A549 (cell line): ENCODE data around the gene MVB12B. TPM values are rescaled to one million over a fixed set of nuclear protein-coding genes. Genes with fewer than 3 reads are reported as not detected.
A peak's percentile ranks its signal among the peaks of the same experiment; 100 is the strongest.

Source experiments
- ATAC-seq, 2 experiments: fragments of 200-7000 bp in 1 of 2; fragments of >200 bp in 1 of 2; cut with Nextera tagmentation in 1 of 2; cut with Tn5 transposase in 1 of 2; 3 replicates each; pipeline versions ENCODE4 v1.8.0 to v1.9.1; 2018 to 2020; ENCODE audit warnings: mild to moderate bottlenecking in 1 of 2, moderate library complexity in 1 of 2
- CTCF ChIA-PET: fragments of 300-600 bp; sonication (Branson Sonifier 250); formaldehyde crosslinking; extraction: SDS; loops from one replicate; lab custom pipeline; 2021; ENCODE audit warnings: antibody characterized with exemption, inconsistent platforms; lab: Yijun Ruan, JAX
- POLR2A ChIA-PET: fragments of 350-600 bp; formaldehyde crosslinking; extraction: SDS; loops from one replicate; lab custom pipeline; 2021; ENCODE audit warnings: antibody characterized with exemption, inconsistent platforms; lab: Yijun Ruan, JAX
- DNase-seq, 2 experiments: peaks; one replicate each; pipeline versions ENCODE4 v3.0.0 to v3.0.0-alpha.2; 2011 to 2016; ENCODE audit warnings: low read depth in 1 of 2, low spot score in 1 of 2
- FAIRE-seq: peaks from 2 replicates; lab custom pipeline; 2011; peaks lifted over from hg19 to GRCh38; lab: Jason Lieb, UNC
- H3K27ac ChIP-seq, 2 experiments: fragments of >200 bp; sonication (Bioruptor Twin); formaldehyde crosslinking; 3 replicates each; pipeline ENCODE4 v1.5.1; 2016 to 2017
- H3K4me1 ChIP-seq: fragments of >200 bp; sonication (Bioruptor Twin); formaldehyde crosslinking; 3 replicates; pipeline ENCODE4 v1.6.1; 2016
- H3K4me2 ChIP-seq: fragments of >200 bp; sonication (Bioruptor Twin); formaldehyde crosslinking; 3 replicates; pipeline ENCODE4 v1.6.1; 2016
- H3K4me3 ChIP-seq: fragments of >200 bp; sonication (Bioruptor Twin); formaldehyde crosslinking; 3 replicates; pipeline ENCODE4 v1.5.1; 2016
- H3K9me3 ChIP-seq: fragments of >200 bp; sonication (Bioruptor Twin); formaldehyde crosslinking; 3 replicates; pipeline ENCODE4 v1.6.1; 2016
- CBX2 ChIP-seq: fragments of 200-600 bp; sonication (generic); IDR thresholded peaks from 2 replicates; pipeline ENCODE4 v1.6.1; 2016; ENCODE audit warnings: low read depth, mild to moderate bottlenecking, borderline replicate concordance
- CBX8 ChIP-seq: fragments of 200-600 bp; sonication (generic); IDR thresholded peaks from 2 replicates; pipeline ENCODE4 v1.6.1; 2016
- CHD2 ChIP-seq: fragments of 150-350 bp; IDR thresholded peaks from 2 replicates; pipeline ENCODE4 v1.6.1; 2014; ENCODE audit warnings: low read length; ENCODE audit not compliant: partially characterized antibody
- CTCF ChIP-seq: fragments of >200 bp; sonication (Bioruptor Twin); formaldehyde crosslinking; IDR thresholded peaks from 3 replicates; pipeline ENCODE4 v1.5.1; 2016
- ELK1 ChIP-seq: fragments of 150-350 bp; IDR thresholded peaks from 2 replicates; pipeline ENCODE4 v1.6.1; 2014; ENCODE audit warnings: low read depth, mild to moderate bottlenecking, low read length
- ESRRA ChIP-seq: fragments of 150-350 bp; IDR thresholded peaks from 2 replicates; pipeline ENCODE4 v1.6.1; 2014; ENCODE audit warnings: mild to moderate bottlenecking, low read length, borderline replicate concordance
- FOSB ChIP-seq: fragments of 250-450 bp; sonication (Bioruptor Pico); IDR thresholded peaks from 2 replicates; pipeline ENCODE4 v1.5.0; 2020; ENCODE audit warnings: mild to moderate bottlenecking, moderate library complexity
- FOXS1 ChIP-seq: fragments of 250-450 bp; sonication (Bioruptor Pico); IDR thresholded peaks from 2 replicates; pipeline ENCODE4 v1.5.0; 2020; ENCODE audit warnings: mild to moderate bottlenecking, moderate library complexity
- GATA3 ChIP-seq: IDR thresholded peaks from 2 replicates; pipeline ENCODE4 v1.6.1; 2012; ENCODE audit warnings: borderline replicate concordance
- HOXB13 ChIP-seq: fragments of 250-450 bp; sonication (Bioruptor Pico); IDR thresholded peaks from 2 replicates; pipeline ENCODE4 v1.5.0; 2020; ENCODE audit warnings: low read depth, mild to moderate bottlenecking, moderate library complexity
- JUNB ChIP-seq: fragments of >200 bp; sonication (Bioruptor Twin); formaldehyde crosslinking; IDR thresholded peaks from 2 replicates; pipeline ENCODE4 v1.6.1; 2016
- MAX ChIP-seq: IDR thresholded peaks from 2 replicates; pipeline ENCODE4 v1.6.1; 2012
- MYC ChIP-seq: IDR thresholded peaks from 2 replicates; pipeline ENCODE4 v1.6.1; 2012; ENCODE audit warnings: mild to moderate bottlenecking, inconsistent platforms, low read length, improper control_type of control experiment, borderline replicate concordance
- NPAS2 ChIP-seq: fragments of 250-450 bp; sonication (Bioruptor Pico); IDR thresholded peaks from 2 replicates; pipeline ENCODE4 v1.8.0; 2022; ENCODE audit warnings: mild to moderate bottlenecking, moderate library complexity, borderline replicate concordance
- NR3C1 ChIP-seq: fragments of >200 bp; sonication (Bioruptor Twin); formaldehyde crosslinking; IDR thresholded peaks from 3 replicates; pipeline ENCODE4 v1.6.1; 2017
- PBX3 ChIP-seq: IDR thresholded peaks from 2 replicates; pipeline ENCODE4 v1.6.1; 2012
- PHF8 ChIP-seq: fragments of 200-600 bp; sonication (generic); IDR thresholded peaks from 2 replicates; pipeline ENCODE4 v1.6.1; 2016; ENCODE audit warnings: low read depth, mild to moderate bottlenecking, antibody characterized with exemption, moderate library complexity, borderline replicate concordance
- RAD21 ChIP-seq, 2 experiments: fragments of >200 bp in 1 of 2; sonication (Bioruptor Twin) in 1 of 2; formaldehyde crosslinking in 1 of 2; IDR thresholded peaks in 1 of 2; conservative IDR thresholded peaks in 1 of 2; 2 replicates in 1 of 2; 3 replicates in 1 of 2; pipeline ENCODE4 v1.6.1; 2012 to 2018; ENCODE audit warnings: inconsistent platforms in 1 of 2
- RCOR1 ChIP-seq: fragments of 150-350 bp; IDR thresholded peaks from 2 replicates; pipeline ENCODE4 v1.6.1; 2014; ENCODE audit warnings: antibody characterized with exemption, low read length, low read depth
- RFX5 ChIP-seq: fragments of 450-650 bp; IDR thresholded peaks from 2 replicates; pipeline ENCODE4 v1.7.1; 2014; ENCODE audit warnings: antibody characterized with exemption, mild to moderate bottlenecking, moderate library complexity
- SREBF2 ChIP-seq: fragments of 450-650 bp; IDR thresholded peaks from 2 replicates; pipeline ENCODE4 v1.6.1; 2014; ENCODE audit warnings: mild to moderate bottlenecking, moderate library complexity
- TFCP2L1 ChIP-seq: fragments of 250-450 bp; sonication (Bioruptor Pico); IDR thresholded peaks from 2 replicates; pipeline ENCODE4 v1.5.0; 2021; ENCODE audit warnings: mild to moderate bottlenecking
- TP53 ChIP-seq: fragments of 250-450 bp; sonication (Bioruptor Pico); IDR thresholded peaks from 2 replicates; pipeline ENCODE4 v1.5.0; 2021; ENCODE audit warnings: mild to moderate bottlenecking, moderate library complexity
- ZFP36 ChIP-seq: fragments of 450-650 bp; IDR thresholded peaks from 2 replicates; pipeline ENCODE4 v1.6.1; 2014; ENCODE audit warnings: borderline replicate concordance; ENCODE audit not compliant: partially characterized antibody
- ZNF302 ChIP-seq: fragments of 250-450 bp; sonication (Bioruptor Pico); IDR thresholded peaks from 2 replicates; pipeline ENCODE4 v1.9.0; 2021; ENCODE audit warnings: inconsistent platforms, mild to moderate bottlenecking, moderate library complexity
- WGBS: methylation state at CpG from one replicate; pipeline ENCODE4 v1.1.6; 2017; ENCODE audit errors: missing lambda C conversion rate; 5-methylcytosine and 5-hydroxymethylcytosine counted together
- polyA plus RNA-seq, 4 experiments: library from polyadenylated mRNA; depleted of rRNA in 3 of 4; stranded (reverse); fragments of >200 nt; fragmentation: RNase III in 1 of 4; extraction: RNeasy Plus Mini Kit Qiagen cat#74134 plus additional on column Dnase treatment in 1 of 4; gene quantifications; 2 replicates in 3 of 4; 3 replicates in 1 of 4; pipeline ENCODE4 v1.2.3, GENCODE V29; 2011 to 2017

The MVB12B gene
- polyA plus RNA-seq, 2 of the 4 experiments (the other 2 are of a cell fraction): 4.6 to 5.9 TPM

- no peak for TF ChIP-seq FOSB (CRISPR knock-in tag)
- no peak for TF ChIP-seq CHD2
- TF ChIP-seq TP53 (CRISPR knock-in tag): no peak
- TF ChIP-seq SREBF2: no peak
- TF ChIP-seq RAD21 (conservative IDR thresholded peaks at IDR 0.05 in 1 of 2, IDR thresholded peaks at IDR 0.05 in 1 of 2): no peak
- TF ChIP-seq TFCP2L1 (CRISPR knock-in tag): no peak
- TF ChIP-seq HOXB13 (CRISPR knock-in tag): no peak
- no peak for TF ChIP-seq ELK1
- no peak for TF ChIP-seq CBX2
- TF ChIP-seq RCOR1: no peak
- TF ChIP-seq ZNF302 (CRISPR knock-in tag): no peak
- no peak for TF ChIP-seq MYC
- TF ChIP-seq MAX: no peak
- ChIA-PET CTCF (interaction anchor here (2.8 to 14.9 kb wide), 3 partner anchors 10 to 104 kb away, joined by 9 to 198 read pairs (median 21); no protein-coding TSS in a partner anchor), POLR2A (no interaction called here)
- 41% methylated on average over 4 of the region's 4 CpGs for WGBS
- Histone ChIP-seq H3K27ac (no peak overlapping the region), H3K4me1 (no peaks in the 10 kb centered on the region), H3K9me3 (no peaks in the 10 kb centered on the region), H3K4me3 (no peak overlapping the region), H3K4me2 (no peak overlapping the region)
- DNase-seq: no peak
- ATAC-seq: no peak
- no peak for FAIRE-seq
Measured at GRCh38 chr9:126291925-126292324, 34.7 kb upstream of the MVB12B start.

- no peaks in the 10 kb centered on the region for H3K4me1 ChIP-seq
Measured at GRCh38 chr9:126292736-126293521, 33.7 kb upstream of the MVB12B start.

GRCh38 chr9:126293522-126293889 is 33.1 kb upstream of the MVB12B start:
- Histone ChIP-seq H3K9me3 (no peaks in the 10 kb centered on the region), H3K4me1 (no peaks in the 10 kb centered on the region), H3K27ac (no peak overlapping the region), H3K4me2 (no peak overlapping the region), H3K4me3 (no peak overlapping the region)
- peak; percentile 12; the same call in 2 of the 3 replicates for TF ChIP-seq CTCF
- no peak for TF ChIP-seq ESRRA
- CTCF ChIA-PET: interaction anchor here (0.9 to 14.9 kb wide), 14 partner anchors 9 to 885 kb away, joined by 3 to 198 read pairs (median 5); no protein-coding TSS in a partner anchor
- no peak for DNase-seq
- WGBS: 47% methylated on average over 8 of the region's 9 CpGs
- POLR2A ChIA-PET: no interaction called here
- peak; percentile 17 to 72; a peak in 3 of 6 replicates for ATAC-seq
- FAIRE-seq: no peak

More at GRCh38 chr9:126292736-126293521, 33.7 kb upstream of the MVB12B start:
- TF ChIP-seq ZFP36: no peak
- TF ChIP-seq PHF8: no peak
- no peak for TF ChIP-seq FOXS1 (CRISPR knock-in tag)
- no peak for TF ChIP-seq PBX3
- TF ChIP-seq NPAS2 (CRISPR knock-in tag): no peak
- no peak for TF ChIP-seq TFCP2L1 (CRISPR knock-in tag)
- no peak for TF ChIP-seq JUNB
- no peak for TF ChIP-seq RFX5
- no peak for TF ChIP-seq NR3C1
- no peak for TF ChIP-seq CBX8
- TF ChIP-seq GATA3: no peak
- Histone ChIP-seq H3K4me2 (no peak overlapping the region), H3K27ac (no peak overlapping the region), H3K9me3 (no peaks in the 10 kb centered on the region), H3K4me3 (no peak overlapping the region)
- POLR2A ChIA-PET: no interaction called here
- FAIRE-seq: no peak
- ATAC-seq: peak; percentile 5 to 49; a peak in 3 of 6 replicates
- WGBS: 73% methylated on average over 16 of the region's 16 CpGs
- CTCF ChIA-PET: interaction anchor here (0.9 to 14.9 kb wide), 9 partner anchors 9 to 206 kb away, joined by 3 to 198 read pairs (median 9); no protein-coding TSS in a partner anchor
- no peak for DNase-seq
